NT2/D1 (cell line): ENCODE data around the gene ERICH3.

Experiments
- SUZ12 ChIP-seq: IDR thresholded peaks from 2 replicates; pipeline ENCODE4 v1.6.1; 2011; ENCODE audit not compliant: insufficient read length, insufficient read depth; ENCODE audit errors: extremely low read depth
- ZNF274 ChIP-seq: IDR thresholded peaks from 2 replicates; pipeline ENCODE4 v1.6.1; 2011; ENCODE audit warnings: mild to moderate bottlenecking, low read depth, low read length

- TF ChIP-seq SUZ12: no peak
- TF ChIP-seq ZNF274: no peak
Measured at GRCh38 chr1:74629283-74629682, 44.3 kb downstream of the ERICH3 start.
